GM12878 (cell line): ENCODE data around the gene AIMP2. TPM values are rescaled to one million over a fixed set of nuclear protein-coding genes. Genes with fewer than 3 reads are reported as not detected.
"Not testable (repeated sequence)": the region's sequence is repeated elsewhere in the genome, so short reads cannot be mapped to it uniquely, and the experiment has no call there.

ENCODE experiments used
- ATAC-seq: fragments of 200-7000 bp; cut with Tn5 transposase; 3 replicates; pipeline ENCODE4 v1.9.1; 2020; ENCODE audit warnings: mild to moderate bottlenecking, moderate library complexity
- BruUV-seq: library from RNA; stranded (reverse); fragments of 400-500 nt; replicated peaks from 2 replicates; lab custom pipeline; 2021; lab: Mats Ljungman, UMichigan
- CTCF ChIA-PET: fragments of 300-600 bp; sonication (Branson Sonifier 250); formaldehyde crosslinking; extraction: SDS; loops from one replicate; lab custom pipeline; 2021; ENCODE audit warnings: inconsistent platforms; lab: Yijun Ruan, JAX
- POLR2A ChIA-PET: fragments of 350-600 bp; formaldehyde crosslinking; extraction: SDS; loops from one replicate; lab custom pipeline; 2021; ENCODE audit warnings: inconsistent platforms; lab: Charles Lee
- RAD21 ChIA-PET: fragments of 300-600 bp; sonication (Branson Sonifier 250); formaldehyde crosslinking; loops from one replicate; lab custom pipeline; 2023; ENCODE audit warnings: antibody characterized with exemption; ENCODE audit not compliant: unreplicated experiment; lab: Charles Lee
- SMC1A ChIA-PET: fragments of 300-600 bp; sonication (Branson Sonifier 250); formaldehyde crosslinking; loops from one replicate; lab custom pipeline; 2023; ENCODE audit not compliant: unreplicated experiment, uncharacterized antibody; lab: Charles Lee
- DNase-seq: peaks from one replicate; pipeline ENCODE4 v3.0.0-alpha.2; 2011; ENCODE audit warnings: low read depth, low spot score
- FAIRE-seq: peaks from 3 replicates; lab custom pipeline; 2011; peaks lifted over from hg19 to GRCh38; lab: Jason Lieb, UNC
- H2AFZ ChIP-seq: 2 replicates; pipeline ENCODE4 v1.6.0; 2011; ENCODE audit warnings: low read depth, low read length, control low read depth; ENCODE audit not compliant: control insufficient read depth
- H3K27ac ChIP-seq: 2 replicates; pipeline ENCODE4 v1.5.1; 2011; ENCODE audit warnings: control low read depth; ENCODE audit not compliant: control insufficient read depth, insufficient read depth
- H3K27me3 ChIP-seq, 2 experiments: replicated peaks in 1 of 2; 2 replicates each; pipeline versions ENCODE4 v1.6.0 to v1.6.1; 2011; ENCODE audit warnings: low read length in 1 of 2; ENCODE audit not compliant: control insufficient read depth in 2 of 2, insufficient read depth in 2 of 2
- H3K36me3 ChIP-seq, 2 experiments: 2 replicates each; pipeline ENCODE4 v1.5.1; 2011; ENCODE audit warnings: low read length in 1 of 2; ENCODE audit not compliant: control insufficient read depth in 2 of 2, insufficient read depth in 2 of 2
- H3K4me1 ChIP-seq: 2 replicates; pipeline ENCODE4 v1.6.1; 2011; ENCODE audit warnings: mild to moderate bottlenecking, low read length, moderate library complexity, mixed read lengths; ENCODE audit not compliant: control insufficient read depth, insufficient read depth
- H3K4me2 ChIP-seq: 2 replicates; pipeline ENCODE4 v1.6.0; 2011; ENCODE audit warnings: control low read depth; ENCODE audit not compliant: control insufficient read depth, insufficient read depth
- H3K4me3 ChIP-seq: fragments of 200-600 bp; sonication (generic); 2 replicates; pipeline ENCODE4 v1.5.1; 2016
- H3K79me2 ChIP-seq: 2 replicates; pipeline ENCODE4 v1.6.0; 2011; ENCODE audit warnings: low read length; ENCODE audit not compliant: control insufficient read depth, insufficient read depth
- H3K9ac ChIP-seq: 2 replicates; pipeline ENCODE4 v1.8.0; 2011; ENCODE audit warnings: low read length, control low read depth, mixed read lengths; ENCODE audit not compliant: control insufficient read depth, insufficient read depth
- H3K9me3 ChIP-seq: replicated peaks from 3 replicates; pipeline ENCODE4 v1.5.1; 2011; ENCODE audit warnings: mild to moderate bottlenecking, low read length; ENCODE audit not compliant: control insufficient read depth, insufficient read depth
- H4K20me1 ChIP-seq: 2 replicates; pipeline ENCODE4 v1.6.0; 2011; ENCODE audit not compliant: control insufficient read depth, insufficient read depth
- NFIC ChIP-seq: IDR thresholded peaks from 2 replicates; pipeline ENCODE4 v1.6.1; 2012; ENCODE audit warnings: low read depth, mild to moderate bottlenecking, inconsistent platforms, low read length, moderate library complexity
- RAD21 ChIP-seq: IDR thresholded peaks from 2 replicates; pipeline ENCODE4 v1.6.1; 2011; ENCODE audit warnings: mild to moderate bottlenecking, low read depth, low read length, moderate library complexity; ENCODE audit not compliant: insufficient read depth
- SMC3 ChIP-seq: IDR thresholded peaks from 2 replicates; pipeline ENCODE4 v1.6.1; 2011; ENCODE audit warnings: low read length, improper control_type of control experiment, borderline replicate concordance
- SUPT20H ChIP-seq: IDR thresholded peaks from 2 replicates; pipeline ENCODE4 v1.6.1; 2011; ENCODE audit warnings: low read depth, mild to moderate bottlenecking, low read length, moderate library complexity, borderline replicate concordance; ENCODE audit not compliant: control insufficient read depth
- YY1 ChIP-seq: IDR thresholded peaks from 2 replicates; pipeline ENCODE4 v1.6.1; 2011; ENCODE audit warnings: low read depth, mild to moderate bottlenecking, low read length
- ZNF384 ChIP-seq: IDR thresholded peaks from 2 replicates; pipeline ENCODE4 v1.6.1; 2012; ENCODE audit warnings: low read depth, mild to moderate bottlenecking, low read length, improper control_type of control experiment, borderline replicate concordance
- WGBS: methylation state at CpG from one replicate; pipeline ENCODE4 v1.1.6; 2016; ENCODE audit warnings: low lambda C conversion rate; ENCODE audit not compliant: insufficient replicate concordance, insufficient coverage; ENCODE audit errors: missing lambda C conversion rate; 5-methylcytosine and 5-hydroxymethylcytosine counted together
- in situ Hi-C: fragments of 300-500 bp; cut with MboI; formaldehyde crosslinking; loops from 9 replicates; pipeline ENCODE4 v1.14.3; 2018; ENCODE audit warnings: mixed read lengths
- intact Hi-C: fragments of 100-400 bp; cut with micrococcal nuclease; formaldehyde crosslinking; loops from one replicate; pipeline ENCODE4 v1.14.2; 2022; ENCODE audit not compliant: unreplicated experiment
- polyA plus RNA-seq, 11 experiments: library from polyadenylated mRNA; depleted of rRNA in 4 of 11; unstranded in 6 of 11; stranded (reverse) in 5 of 11; fragments of >200 nt; fragmentation: Nextera tagmentation in 4 of 11; fragmentation: Illumina TruSeq in 1 of 11; extraction: Ambion mirVana in 4 of 11; extraction: Trizol in 1 of 11; gene quantifications; 1 replicate in 1 of 11; 2 replicates in 10 of 11; pipeline versions ENCODE4 v1.2.1 to v1.2.3, GENCODE V29; 2011 to 2016; ENCODE audit warnings: inconsistent platforms in 2 of 11, missing spikeins in 2 of 11, low read depth in 1 of 11
- total RNA-seq, 4 experiments: library from RNA; depleted of rRNA in 3 of 4; stranded (reverse); fragments of >200 nt in 3 of 4; fragmentation: Illumina TruSeq in 1 of 4; extraction: Trizol in 1 of 4; gene quantifications; 2 replicates each; pipeline versions ENCODE4 v1.2.1 to v1.2.3, GENCODE V29; 2013 to 2021
- TF ChIP-seq, protein P1 (sequence below), 3 experiments: IDR thresholded peaks in 2 of 3; conservative IDR thresholded peaks in 1 of 3; 2 replicates each; pipeline ENCODE4 v1.5.1; 2011; ENCODE audit warnings: low read depth in 3 of 3, low read length in 3 of 3, mild to moderate bottlenecking in 3 of 3, control low read depth in 2 of 3, moderate library complexity in 2 of 3, inconsistent platforms in 1 of 3, mixed read lengths in 1 of 3; ENCODE audit not compliant: control insufficient read depth in 2 of 3, insufficient read depth in 1 of 3; ENCODE audit errors: extremely low read depth in 1 of 3

Gene AIMP2
- total and polyA plus RNA-seq, 10 of the 15 experiments (the other 5 are each of a cell fraction or from before 2014, with no cell fraction given) = 46.7 to 130 (median 70.5) TPM

DNA sequence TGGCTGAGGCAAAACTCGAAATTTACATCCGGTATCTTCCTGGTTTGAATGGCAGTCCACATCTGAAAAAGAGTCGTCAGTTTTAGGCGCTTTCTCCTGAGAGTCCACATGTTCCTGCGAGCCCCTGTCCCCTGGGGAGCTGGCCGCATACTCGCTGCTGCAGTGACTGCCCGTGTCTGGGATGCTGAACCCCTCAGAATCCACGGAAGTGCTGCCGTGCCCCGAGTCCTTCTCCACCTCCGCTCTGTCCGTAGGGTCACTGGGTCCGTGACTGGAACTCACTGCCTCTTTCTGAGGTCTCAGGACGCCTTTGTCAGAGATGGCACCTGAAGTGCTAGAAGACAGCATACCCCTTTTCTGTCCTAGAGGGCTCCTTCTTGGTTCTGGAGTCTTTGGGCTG lies 22.0 kb upstream of the AIMP2 start:
- ATAC-seq, in situ Hi-C loops, H3K4me2 ChIP-seq, FAIRE-seq, H3K4me3 ChIP-seq, CTCF ChIA-PET, DNase-seq, H3K36me3 ChIP-seq, H2AFZ ChIP-seq, H3K4me1 ChIP-seq, POLR2A ChIA-PET, H3K27me3 ChIP-seq, intact Hi-C loops, H3K27ac ChIP-seq, SMC1A ChIA-PET, H4K20me1 ChIP-seq, H3K9me3 ChIP-seq, H3K9ac ChIP-seq, H3K79me2 ChIP-seq: not testable (repeated sequence)
- 98% methylated on average over 15 of the region's 15 CpGs for WGBS
- TSS peak; percentile 72 for BruUV-seq
- RAD21 ChIA-PET = interaction anchor here (0.6 kb wide), 1 partner anchor 117 kb away, joined by 3 read pairs; no protein-coding TSS in a partner anchor

DNA sequence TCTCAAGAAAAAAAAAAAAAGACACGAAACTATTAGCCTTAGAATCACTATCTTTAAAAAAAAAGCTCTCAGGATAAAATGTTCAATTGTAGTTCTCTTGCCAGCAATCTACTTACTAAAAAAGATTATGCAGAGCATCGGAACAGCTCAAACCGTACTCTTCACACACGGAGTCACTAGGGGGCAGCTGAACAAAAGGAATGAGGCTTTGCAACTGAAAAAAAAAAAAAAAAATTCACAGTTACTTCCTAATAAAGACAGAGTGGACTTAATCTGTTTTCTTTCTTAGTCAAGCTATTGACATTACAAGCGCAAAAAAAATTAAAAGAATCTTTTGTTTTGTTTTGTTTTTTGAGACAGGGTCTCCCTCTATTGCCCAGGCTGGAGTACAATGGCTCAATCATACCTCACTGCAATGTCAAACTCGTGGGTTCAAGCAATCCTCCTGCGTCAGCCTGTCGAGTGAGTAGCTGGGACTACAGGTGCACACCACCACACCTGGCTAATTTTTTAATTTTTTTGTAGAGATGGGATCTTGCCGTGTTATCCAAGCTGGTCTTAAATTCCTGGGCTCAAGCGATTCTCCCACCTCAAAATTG lies 11.8 kb upstream of the AIMP2 start:
- ChIA-PET SMC1A (interaction anchor here (0.6 to 2.1 kb wide), 14 partner anchors 8 to 340 kb away, joined by 3 to 24 read pairs (median 4); no protein-coding TSS in a partner anchor), POLR2A (interaction anchor here (0.6 to 1.0 kb wide), 8 partner anchors 10 to 429 kb away, joined by 3 to 9 read pairs (median 6); no protein-coding TSS in a partner anchor), CTCF (interaction anchor here (0.6 to 2.2 kb wide), 19 partner anchors 9 to 1562 kb away, joined by 3 to 26 read pairs (median 3); partner anchors contain the start of genes AIMP2 and PMS2), RAD21 (interaction anchor here (0.6 to 2.9 kb wide), 10 partner anchors 11 to 353 kb away, joined by 3 to 12 read pairs (median 4); partner anchors contain the start of genes AIMP2 and PMS2)
- TF ChIP-seq SMC3 (peak; percentile 75), NFIC (no peak), YY1 (0 out of 2 replicates have a peak, but pooled peaks have one; percentile 22), RAD21 (peak; percentile 76), ZNF384 (peak; percentile 96), SUPT20H (no peak)
- TF ChIP-seq, protein P1, sequence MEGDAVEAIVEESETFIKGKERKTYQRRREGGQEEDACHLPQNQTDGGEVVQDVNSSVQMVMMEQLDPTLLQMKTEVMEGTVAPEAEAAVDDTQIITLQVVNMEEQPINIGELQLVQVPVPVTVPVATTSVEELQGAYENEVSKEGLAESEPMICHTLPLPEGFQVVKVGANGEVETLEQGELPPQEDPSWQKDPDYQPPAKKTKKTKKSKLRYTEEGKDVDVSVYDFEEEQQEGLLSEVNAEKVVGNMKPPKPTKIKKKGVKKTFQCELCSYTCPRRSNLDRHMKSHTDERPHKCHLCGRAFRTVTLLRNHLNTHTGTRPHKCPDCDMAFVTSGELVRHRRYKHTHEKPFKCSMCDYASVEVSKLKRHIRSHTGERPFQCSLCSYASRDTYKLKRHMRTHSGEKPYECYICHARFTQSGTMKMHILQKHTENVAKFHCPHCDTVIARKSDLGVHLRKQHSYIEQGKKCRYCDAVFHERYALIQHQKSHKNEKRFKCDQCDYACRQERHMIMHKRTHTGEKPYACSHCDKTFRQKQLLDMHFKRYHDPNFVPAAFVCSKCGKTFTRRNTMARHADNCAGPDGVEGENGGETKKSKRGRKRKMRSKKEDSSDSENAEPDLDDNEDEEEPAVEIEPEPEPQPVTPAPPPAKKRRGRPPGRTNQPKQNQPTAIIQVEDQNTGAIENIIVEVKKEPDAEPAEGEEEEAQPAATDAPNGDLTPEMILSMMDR (IDR thresholded peaks at IDR 0.05 in 2 of 3, conservative IDR thresholded peaks at IDR 0.05 in 1 of 3; ENCODE audit: control insufficient read depth in 2 of 3, extremely low read depth in 1 of 3, insufficient read depth in 1 of 3, low read depth in 3 of 3, low read length in 3 of 3) = peak; percentile 52 to 61 (median 56)
- Histone ChIP-seq H3K27me3 (no peaks in the 10 kb centered on the region), H4K20me1 (no peaks in the 10 kb centered on the region), H3K79me2 (no peaks in the 10 kb centered on the region), H3K27ac (no peak overlapping the region), H3K4me2 (no peak overlapping the region), H3K4me3 (no peak overlapping the region), H3K36me3 (peaks cover 7 to 17% of the 10 kb centered on the region in 2 experiments), H3K9ac (no peak overlapping the region), H2AFZ (no peak overlapping the region), H3K9me3 (no peaks in the 10 kb centered on the region), H3K4me1 (no peaks in the 10 kb centered on the region)
- ATAC-seq (peak; percentile 71), FAIRE-seq (no peak), DNase-seq (no peak)
- in situ Hi-C loops = no loop called here
- intact Hi-C loops = loop anchor here (2.0 kb wide), 2 partner anchors 109 to 325 kb away; no protein-coding TSS in a partner anchor
- 69% methylated on average over 10 of the region's 10 CpGs for WGBS
- no TSS peak for BruUV-seq
